Stimulated activated CD8-positive, alpha-beta memory T cell treated with anti-CD3 and anti-CD28 coated beads, Interleukin-7, amount 100 ng/mL, for 48 hours (primary cell): ENCODE measurements around the gene SPATS1.

ENCODE experiments used
- DNase-seq, 2 donors: peaks; one replicate each; pipeline ENCODE4 v3.0.0-alpha.2; 2020; ENCODE audit warnings: low read depth in 1 of 2; ENCODE audit errors: extremely low read depth in 1 of 2

The SPATS1 gene, protein sequence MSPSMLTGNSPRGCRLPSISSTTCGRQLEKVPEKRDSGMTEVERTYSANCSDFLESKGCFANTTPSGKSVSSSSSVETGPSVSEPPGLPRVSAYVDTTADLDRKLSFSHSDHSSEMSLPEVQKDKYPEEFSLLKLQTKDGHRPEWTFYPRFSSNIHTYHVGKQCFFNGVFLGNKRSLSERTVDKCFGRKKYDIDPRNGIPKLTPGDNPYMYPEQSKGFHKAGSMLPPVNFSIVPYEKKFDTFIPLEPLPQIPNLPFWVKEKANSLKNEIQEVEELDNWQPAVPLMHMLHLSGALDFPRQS

GRCh38 chr6:44342489-44342888 is at the start of gene SPATS1:
Gene SPATS1, plus strand, starts transcription at chr6:44342650. Its CDS starts 446 bp downstream, at chr6:44343096.
- no peak for DNase-seq

DNA sequence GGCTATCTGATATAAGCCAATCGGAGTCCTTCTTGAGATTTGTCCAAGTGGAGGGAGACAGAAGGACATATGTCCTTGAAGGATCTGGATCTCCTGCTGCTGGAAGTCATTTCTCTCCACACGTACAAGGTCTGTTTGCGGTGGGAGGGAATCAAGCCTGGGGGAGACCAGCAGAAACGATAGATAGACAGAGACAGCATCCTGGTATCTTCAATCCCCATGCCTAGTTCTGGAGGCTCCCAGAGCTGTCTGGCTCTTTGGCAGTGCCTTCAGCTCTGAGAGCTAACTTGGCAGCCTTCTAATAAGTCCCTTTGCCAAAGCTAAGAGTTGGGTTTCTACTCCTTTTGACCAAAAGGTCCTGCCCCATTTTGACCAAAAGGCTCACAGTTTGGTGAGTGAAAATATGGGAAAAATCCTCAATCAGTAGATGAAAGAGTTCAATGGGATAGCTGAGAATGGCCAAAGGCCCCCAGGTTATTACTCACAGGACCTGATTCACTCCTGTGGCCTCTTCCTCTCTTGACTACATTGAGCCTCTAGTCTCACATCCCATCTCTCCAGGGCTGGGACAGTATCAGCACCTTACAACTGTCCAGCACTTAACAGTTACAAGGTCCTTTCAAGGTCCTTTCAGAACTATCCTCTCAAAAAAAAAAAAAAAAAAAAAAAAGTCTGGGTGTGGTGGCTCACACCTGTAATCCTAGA is 49.6 kb upstream of the SPATS1 start:
- DNase-seq, result no peak

GRCh38 chr6:44294832-44295791 is 47.3 kb upstream of the SPATS1 start:
- DNase-seq, result no peak

DNA sequence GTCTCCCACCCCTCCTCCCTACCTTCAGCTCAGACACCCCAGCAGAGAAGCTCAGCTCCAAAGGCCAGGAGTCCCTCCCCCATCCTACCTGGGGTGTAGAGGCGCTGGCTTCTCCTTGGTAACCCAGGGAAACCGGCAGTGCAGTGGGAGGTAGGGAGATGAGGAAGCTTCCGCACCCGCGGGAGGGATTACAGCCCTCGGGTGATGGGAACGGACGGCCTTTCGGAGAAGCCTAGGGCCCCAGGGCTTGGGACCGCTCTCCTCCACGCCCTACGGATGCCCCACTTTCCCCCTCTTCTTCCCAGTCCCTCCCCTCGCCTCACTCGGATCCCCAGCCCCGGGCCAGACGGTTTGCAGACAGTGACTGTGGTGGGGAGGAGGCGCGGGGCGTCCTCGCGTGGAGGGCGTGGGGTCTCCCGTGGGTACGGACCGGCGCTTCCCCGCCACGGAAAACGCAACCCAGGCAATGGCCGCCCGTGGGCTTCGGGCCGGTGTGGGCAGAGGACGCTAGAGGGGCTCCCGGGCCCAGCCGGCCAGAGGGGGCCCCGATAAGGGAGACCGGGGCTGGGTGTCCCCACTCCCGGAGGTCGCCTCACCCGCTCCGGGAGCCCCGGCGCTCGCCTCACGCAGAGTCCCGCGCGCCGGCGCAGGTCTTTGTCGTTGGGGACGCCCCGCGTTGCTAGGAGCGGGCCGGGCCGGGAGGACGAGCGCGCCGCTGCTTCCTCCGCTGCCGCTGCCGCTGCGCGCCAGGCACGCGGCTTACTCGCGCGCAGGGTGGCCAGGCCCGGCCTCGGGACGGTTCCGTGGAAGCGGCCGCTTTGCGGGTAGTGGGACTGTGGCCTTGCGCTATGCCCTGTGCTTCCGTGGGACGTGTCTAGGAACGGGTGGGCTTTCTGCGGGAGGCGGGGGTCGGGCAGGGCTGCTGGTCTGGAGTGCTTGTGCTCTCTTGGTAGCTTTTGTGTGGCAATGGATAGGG is 45.1 kb upstream of the SPATS1 start:
- peak in 1 of 2 donors; percentile 20 for DNase-seq

GRCh38 chr6:44298055-44298803 is 44.2 kb upstream of the SPATS1 start:
- DNase-seq, result no peak

DNA sequence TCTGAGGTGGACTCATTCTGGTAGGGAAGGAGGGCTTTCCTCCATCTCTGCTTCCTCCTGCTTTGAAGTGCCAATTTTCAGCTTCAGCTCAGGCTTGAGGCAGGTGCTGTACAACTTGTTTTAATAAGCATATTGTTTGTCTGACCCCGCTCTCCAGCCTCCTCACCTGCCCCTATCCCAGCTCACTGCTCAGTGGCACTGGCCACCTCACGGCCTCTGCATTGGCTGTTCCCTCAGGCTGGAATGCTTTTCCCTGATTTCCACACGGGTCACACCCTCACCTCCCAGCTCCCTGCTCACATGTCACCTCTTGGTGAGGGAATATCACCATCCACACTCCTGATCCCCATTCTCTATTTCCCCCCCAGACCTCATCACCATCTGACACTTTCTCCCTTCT is 43.6 kb upstream of the SPATS1 start:
- DNase-seq, result no peak

GRCh38 chr6:44300292-44300823 is 42.1 kb upstream of the SPATS1 start:
- DNase-seq, result no peak

DNA sequence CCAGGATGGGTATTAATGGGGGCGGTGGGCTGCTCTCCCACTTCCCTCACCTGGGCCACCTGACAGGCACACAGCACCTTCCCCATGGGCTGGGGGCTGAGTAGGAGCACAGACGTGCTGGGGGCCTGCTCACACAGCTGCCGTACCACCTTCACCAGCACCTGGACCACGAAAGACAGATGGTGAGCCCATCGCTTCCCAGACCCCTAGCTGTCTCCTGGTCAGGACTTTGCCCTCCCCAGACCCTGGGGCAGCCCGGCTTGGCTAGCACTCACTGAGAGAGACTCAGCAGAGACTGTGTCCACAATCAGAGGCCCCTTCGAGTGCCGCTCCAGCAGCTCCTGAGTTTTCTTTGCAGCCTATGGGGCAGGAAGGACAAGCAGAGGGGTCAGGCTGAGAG is 41.3 kb upstream of the SPATS1 start:
- DNase-seq, result no peak

DNA sequence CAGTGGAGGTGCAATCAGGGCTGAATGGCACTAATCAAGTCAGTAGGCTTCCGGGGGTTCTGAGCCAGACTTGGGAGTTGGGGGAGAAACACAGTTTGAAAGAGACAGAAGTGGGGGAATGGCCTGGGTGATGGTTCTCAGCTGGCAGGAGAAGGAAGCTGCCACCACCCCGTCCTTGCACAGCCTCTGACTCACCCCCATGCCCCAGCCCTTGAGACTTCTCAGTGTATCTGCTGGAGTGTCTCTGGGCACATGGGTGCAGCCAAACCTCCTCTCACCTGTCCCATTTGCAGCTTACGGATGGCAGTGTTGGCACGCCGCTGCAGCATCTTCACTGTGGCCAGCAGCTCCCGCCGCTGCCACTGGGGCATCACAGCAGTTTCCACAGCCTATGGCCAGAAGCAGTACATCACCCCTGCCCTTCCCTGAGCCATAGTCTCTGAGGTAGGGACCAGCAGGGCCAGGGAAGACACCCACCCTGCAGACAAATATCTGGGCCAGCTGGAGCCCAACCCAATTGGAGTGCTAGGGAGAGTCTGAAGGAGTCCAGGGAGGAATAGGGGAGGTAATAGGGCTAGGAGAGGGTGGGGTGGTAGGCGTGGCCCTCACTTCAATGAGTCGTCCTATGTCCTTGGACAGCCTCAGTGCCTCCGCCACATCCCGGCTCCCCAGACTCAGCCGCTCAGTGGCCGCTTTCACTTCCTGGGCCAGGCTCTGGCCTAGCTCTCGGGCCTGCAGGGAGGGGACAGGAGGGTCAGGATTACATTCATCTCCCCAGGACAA is 40.5 kb upstream of the SPATS1 start:
- no peak for DNase-seq

- no peak for DNase-seq
Observed at GRCh38 chr6:44302856-44303255, 39.6 kb upstream of the SPATS1 start.

GRCh38 chr6:44303842-44304241 is 38.6 kb upstream of the SPATS1 start:
- no peak for DNase-seq

DNA sequence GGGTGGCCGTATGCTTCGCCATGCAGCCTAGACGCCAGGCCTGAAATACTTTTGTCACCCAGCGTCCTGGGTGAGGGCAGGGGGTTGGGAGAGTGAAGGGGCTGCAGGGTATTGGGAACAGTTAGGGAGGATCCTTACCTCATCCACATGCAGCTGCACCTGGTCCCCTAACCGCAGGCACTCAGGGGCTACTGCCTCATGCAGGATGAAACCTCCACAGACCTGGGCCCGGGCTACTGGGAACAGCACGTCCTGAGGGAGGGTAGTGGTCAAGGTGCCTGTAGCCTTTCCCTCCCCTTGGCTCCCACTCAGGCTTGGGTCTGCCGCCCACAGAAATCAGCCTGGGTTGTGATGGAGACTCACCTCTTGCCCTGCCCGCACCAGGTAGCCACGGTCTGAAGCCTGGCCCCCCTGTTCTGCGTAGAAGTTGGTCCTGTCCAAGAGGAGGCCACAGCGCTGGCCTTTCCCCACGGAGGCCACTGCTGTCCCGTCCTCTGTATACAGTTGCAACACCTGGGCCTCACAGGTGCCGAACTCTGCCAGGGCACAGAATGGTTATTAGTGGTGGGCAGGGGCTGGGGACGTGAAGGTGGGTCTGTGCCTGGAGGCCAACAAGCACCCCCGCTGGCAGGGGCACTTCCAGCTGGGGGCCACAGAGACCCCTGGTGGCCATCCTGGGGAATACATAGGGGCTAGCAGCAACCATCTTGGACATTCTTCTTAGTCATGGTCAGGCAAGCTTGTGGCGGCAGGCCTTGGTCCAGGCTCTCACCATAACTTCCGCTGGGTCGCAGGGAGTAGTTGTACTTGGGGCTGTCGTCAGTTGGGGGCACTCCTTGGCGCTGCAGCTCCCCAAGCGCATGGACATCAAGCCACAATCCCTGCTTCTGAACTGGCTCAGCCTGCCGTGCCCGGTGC is 37.9 kb upstream of the SPATS1 start:
- DNase-seq, result no peak

DNA sequence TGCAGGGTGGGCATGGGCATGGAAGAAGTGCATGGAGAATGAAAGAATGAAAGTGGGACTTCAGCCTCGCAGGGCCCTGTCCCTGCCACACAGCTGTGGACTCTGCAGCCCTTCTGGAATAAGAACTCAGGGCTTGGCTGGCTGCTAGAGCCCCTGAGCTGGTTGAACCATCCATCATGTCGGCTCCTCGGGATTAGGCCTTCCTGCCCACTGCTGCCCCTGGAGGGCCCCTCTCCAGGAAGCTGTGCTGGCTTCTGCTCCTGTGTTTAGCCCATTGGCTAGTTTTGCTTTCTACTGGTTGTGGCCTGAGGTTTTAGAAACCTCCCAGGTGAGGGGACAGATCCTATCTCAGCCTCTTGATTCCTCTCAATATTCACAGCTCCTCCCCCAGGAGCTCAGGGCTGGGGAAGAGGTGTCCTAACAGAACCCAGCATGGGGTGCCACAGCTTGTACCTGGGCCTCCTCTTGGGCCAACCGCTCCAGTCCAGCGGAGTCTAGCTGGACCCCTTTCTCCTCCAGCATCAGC is 37.2 kb upstream of the SPATS1 start:
- no peak for DNase-seq

GRCh38 chr6:44306710-44307109 is 35.7 kb upstream of the SPATS1 start:
- DNase-seq, result no peak

- no peak for DNase-seq
Observed at GRCh38 chr6:44307217-44307616, 35.2 kb upstream of the SPATS1 start.

- DNase-seq, result no peak
Observed at GRCh38 chr6:44309092-44309491, 33.4 kb upstream of the SPATS1 start.

GRCh38 chr6:44309631-44310030 is 32.8 kb upstream of the SPATS1 start:
- no peak for DNase-seq
